NCI-H510A treated with DMSO at 0.1 percent for 48 hours (cell line): Measurements from ENCODE around the gene PARVG.

Source experiments
- DNase-seq: peaks from one replicate; lab custom pipeline; 2025; lab: John Stamatoyannopoulos, UW

PARVG gene

GRCh38 chr22:44155115-44155514, 25.6 kb upstream of the PARVG start:
- no peak for DNase-seq

GRCh38 chr22:44157916-44158618, 22.7 kb upstream of the PARVG start:
- no peak for DNase-seq

- no peak for DNase-seq
Measured at GRCh38 chr22:44158816-44159215, 21.9 kb upstream of the PARVG start.

GRCh38 chr22:44159221-44159620, 21.5 kb upstream of the PARVG start:
- DNase-seq, result no peak

GRCh38 chr22:44159811-44160210, 20.9 kb upstream of the PARVG start:
- no peak for DNase-seq

GRCh38 chr22:44160421-44160820, 20.3 kb upstream of the PARVG start:
- DNase-seq, result no peak

GRCh38 chr22:44161673-44162072, 19.1 kb upstream of the PARVG start:
- DNase-seq, result no peak

- no peak for DNase-seq
Measured at GRCh38 chr22:44162960-44163359, 17.8 kb upstream of the PARVG start.

GRCh38 chr22:44163536-44163935, 17.2 kb upstream of the PARVG start:
- DNase-seq, result no peak

- DNase-seq, result no peak
Measured at GRCh38 chr22:44164031-44164430, 16.7 kb upstream of the PARVG start.

- DNase-seq, result no peak
Measured at GRCh38 chr22:44165286-44165874, 15.3 kb upstream of the PARVG start.

- DNase-seq, result no peak
Measured at GRCh38 chr22:44166498-44167276, 14.0 kb upstream of the PARVG start.

- no peak for DNase-seq
Measured at GRCh38 chr22:44167501-44167900, 13.2 kb upstream of the PARVG start.

GRCh38 chr22:44168206-44168605, 12.5 kb upstream of the PARVG start:
- DNase-seq, result no peak

- DNase-seq, result no peak
Measured at GRCh38 chr22:44170470-44170869, 10.3 kb upstream of the PARVG start.

- no peak for DNase-seq
Measured at GRCh38 chr22:44171561-44171960, 9.2 kb upstream of the PARVG start.

GRCh38 chr22:44172370-44173108, 8.2 kb upstream of the PARVG start:
- peak; percentile 54 for DNase-seq

- no peak for DNase-seq
Measured at GRCh38 chr22:44173154-44173553, 7.6 kb upstream of the PARVG start.

GRCh38 chr22:44175676-44176075, 5.0 kb upstream of the PARVG start:
- no peak for DNase-seq

- no peak for DNase-seq
Measured at GRCh38 chr22:44179196-44179988, 1.3 kb upstream of the PARVG start.

- DNase-seq, result no peak
Measured at GRCh38 chr22:44179989-44180705, 578 bp upstream of the PARVG start.
